Measurements from ENCODE around the gene PROM2. TPM values are rescaled to one million over a fixed set of nuclear protein-coding genes. Genes with fewer than 3 reads are reported as not detected.

Gene PROM2
- total and polyA plus RNA-seq, 10 of the 15 experiments (the other 5 are each of a cell fraction or from before 2014, with no cell fraction given) = 0.01 to 0.04 TPM; not detected in 8

DNA sequence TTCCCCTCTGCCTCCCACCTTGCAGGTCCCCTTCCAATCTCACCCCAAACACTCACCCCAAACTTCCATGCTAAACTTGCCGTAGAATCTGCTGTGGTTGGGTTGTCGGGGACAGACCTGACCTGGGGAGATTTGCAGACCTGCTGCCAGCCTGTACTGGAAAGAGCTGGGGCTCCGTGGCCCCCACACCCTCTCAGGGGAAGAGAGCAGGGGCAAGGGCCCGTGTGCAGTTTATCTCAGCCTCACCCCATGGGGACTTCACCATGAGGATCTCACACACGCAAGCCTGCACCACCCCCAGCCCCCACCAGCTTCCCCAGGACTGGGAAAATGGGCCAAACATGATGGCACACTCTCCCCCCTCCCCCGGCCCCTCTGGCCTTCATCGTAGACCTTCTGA lies 53.6 kb downstream of the PROM2 start:
- POLR2A ChIA-PET = no interaction called here
- intact Hi-C loops (cut with micrococcal nuclease; ENCODE audit: unreplicated experiment) = no loop called here
- ATAC-seq (no peak), FAIRE-seq (no peak), DNase-seq (ENCODE audit: low read depth, low spot score) (no peak)
- RAD21 ChIA-PET (ENCODE audit: unreplicated experiment) = no interaction called here
- BruUV-seq (replicated peaks) = no TSS peak
- no peaks in the 10 kb centered on the region for H3K4me1 ChIP-seq (ENCODE audit: control insufficient read depth, insufficient read depth, low read length)
- CTCF ChIA-PET = interaction anchor here (0.6 kb wide), 1 partner anchor 481 kb away, joined by 5 read pairs; no protein-coding TSS in a partner anchor
- H3K36me3 ChIP-seq (ENCODE audit: control insufficient read depth in 2 of 2, insufficient read depth in 2 of 2, low read length in 1 of 2) = no peaks in the 10 kb centered on the region
- no peak overlapping the region for H3K4me3 ChIP-seq
- no peak overlapping the region for H3K4me2 ChIP-seq (ENCODE audit: control insufficient read depth, insufficient read depth)
- in situ Hi-C loops (cut with MboI) = no loop called here
- WGBS (ENCODE audit: insufficient coverage, insufficient replicate concordance, low lambda C conversion rate, missing lambda C conversion rate) = 7% methylated on average over 7 of the region's 7 CpGs
- H4K20me1 ChIP-seq (ENCODE audit: control insufficient read depth, insufficient read depth) = no peaks in the 10 kb centered on the region
- no peak overlapping the region for H3K9ac ChIP-seq (ENCODE audit: control insufficient read depth, insufficient read depth, low read length)
- no peak overlapping the region for H3K27ac ChIP-seq (ENCODE audit: control insufficient read depth, insufficient read depth)
- SMC1A ChIA-PET (ENCODE audit: uncharacterized antibody, unreplicated experiment) = no interaction called here
- no peaks in the 10 kb centered on the region for H3K9me3 ChIP-seq (replicated peaks; ENCODE audit: control insufficient read depth, insufficient read depth, low read length)
- H2AFZ ChIP-seq (ENCODE audit: control insufficient read depth, low read depth, low read length) = no peak overlapping the region
- no peaks in the 10 kb centered on the region for H3K79me2 ChIP-seq (ENCODE audit: control insufficient read depth, insufficient read depth, low read length)
- no peak for TF ChIP-seq CBX5 (IDR thresholded peaks at IDR 0.05; ENCODE audit: low read depth)
- no peak for TF ChIP-seq TCF3 (IDR thresholded peaks at IDR 0.05; ENCODE audit: borderline replicate concordance, insufficient read depth, low read depth, low read length)
- TF ChIP-seq SREBF1 (IDR thresholded peaks at IDR 0.05; ENCODE audit: low read length) = no peak
- TF ChIP-seq, protein P1, sequence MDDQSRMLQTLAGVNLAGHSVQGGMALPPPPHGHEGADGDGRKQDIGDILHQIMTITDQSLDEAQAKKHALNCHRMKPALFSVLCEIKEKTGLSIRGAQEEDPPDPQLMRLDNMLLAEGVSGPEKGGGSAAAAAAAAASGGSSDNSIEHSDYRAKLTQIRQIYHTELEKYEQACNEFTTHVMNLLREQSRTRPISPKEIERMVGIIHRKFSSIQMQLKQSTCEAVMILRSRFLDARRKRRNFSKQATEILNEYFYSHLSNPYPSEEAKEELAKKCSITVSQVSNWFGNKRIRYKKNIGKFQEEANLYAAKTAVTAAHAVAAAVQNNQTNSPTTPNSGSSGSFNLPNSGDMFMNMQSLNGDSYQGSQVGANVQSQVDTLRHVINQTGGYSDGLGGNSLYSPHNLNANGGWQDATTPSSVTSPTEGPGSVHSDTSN (IDR thresholded peaks at IDR 0.05; ENCODE audit: insufficient replicate concordance, low read depth, low read length) = no peak
- TF ChIP-seq, protein P2, sequence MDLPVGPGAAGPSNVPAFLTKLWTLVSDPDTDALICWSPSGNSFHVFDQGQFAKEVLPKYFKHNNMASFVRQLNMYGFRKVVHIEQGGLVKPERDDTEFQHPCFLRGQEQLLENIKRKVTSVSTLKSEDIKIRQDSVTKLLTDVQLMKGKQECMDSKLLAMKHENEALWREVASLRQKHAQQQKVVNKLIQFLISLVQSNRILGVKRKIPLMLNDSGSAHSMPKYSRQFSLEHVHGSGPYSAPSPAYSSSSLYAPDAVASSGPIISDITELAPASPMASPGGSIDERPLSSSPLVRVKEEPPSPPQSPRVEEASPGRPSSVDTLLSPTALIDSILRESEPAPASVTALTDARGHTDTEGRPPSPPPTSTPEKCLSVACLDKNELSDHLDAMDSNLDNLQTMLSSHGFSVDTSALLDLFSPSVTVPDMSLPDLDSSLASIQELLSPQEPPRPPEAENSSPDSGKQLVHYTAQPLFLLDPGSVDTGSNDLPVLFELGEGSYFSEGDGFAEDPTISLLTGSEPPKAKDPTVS (IDR thresholded peaks at IDR 0.05; ENCODE audit: low read depth, low read length) = no peak
- no peak for TF ChIP-seq EGR1 (IDR thresholded peaks at IDR 0.05; ENCODE audit: borderline replicate concordance in 1 of 2, low read depth in 2 of 2, low read length in 2 of 2)
- no peak for TF ChIP-seq SUZ12 (IDR thresholded peaks at IDR 0.05; ENCODE audit: unreplicated experiment)
- TF ChIP-seq, protein P3, sequence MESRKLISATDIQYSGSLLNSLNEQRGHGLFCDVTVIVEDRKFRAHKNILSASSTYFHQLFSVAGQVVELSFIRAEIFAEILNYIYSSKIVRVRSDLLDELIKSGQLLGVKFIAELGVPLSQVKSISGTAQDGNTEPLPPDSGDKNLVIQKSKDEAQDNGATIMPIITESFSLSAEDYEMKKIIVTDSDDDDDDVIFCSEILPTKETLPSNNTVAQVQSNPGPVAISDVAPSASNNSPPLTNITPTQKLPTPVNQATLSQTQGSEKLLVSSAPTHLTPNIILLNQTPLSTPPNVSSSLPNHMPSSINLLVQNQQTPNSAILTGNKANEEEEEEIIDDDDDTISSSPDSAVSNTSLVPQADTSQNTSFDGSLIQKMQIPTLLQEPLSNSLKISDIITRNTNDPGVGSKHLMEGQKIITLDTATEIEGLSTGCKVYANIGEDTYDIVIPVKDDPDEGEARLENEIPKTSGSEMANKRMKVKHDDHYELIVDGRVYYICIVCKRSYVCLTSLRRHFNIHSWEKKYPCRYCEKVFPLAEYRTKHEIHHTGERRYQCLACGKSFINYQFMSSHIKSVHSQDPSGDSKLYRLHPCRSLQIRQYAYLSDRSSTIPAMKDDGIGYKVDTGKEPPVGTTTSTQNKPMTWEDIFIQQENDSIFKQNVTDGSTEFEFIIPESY (IDR thresholded peaks at IDR 0.05) = no peak
- TF ChIP-seq CBX3 (IDR thresholded peaks at IDR 0.05; ENCODE audit: borderline replicate concordance, low read depth) = no peak
- no peak for TF ChIP-seq DPF2 (IDR thresholded peaks at IDR 0.05)
- TF ChIP-seq HDGF (IDR thresholded peaks at IDR 0.05) = no peak
- no peak for TF ChIP-seq BHLHE40 (IDR thresholded peaks at IDR 0.05; ENCODE audit: borderline replicate concordance in 1 of 2, low read depth in 2 of 2, low read length in 1 of 2)
- no peak for TF ChIP-seq KLF5 (IDR thresholded peaks at IDR 0.05; ENCODE audit: partially characterized antibody)
- no peaks in the 10 kb centered on the region for H3K27me3 ChIP-seq (replicated peaks in 1 of 2; ENCODE audit: control insufficient read depth in 2 of 2, insufficient read depth in 2 of 2, low read length in 1 of 2)
